Activated T-helper 2 cell treated with anti-CD3 and anti-CD28 coated beads, Interferon-gamma antibody, Interleukin-2, Interleukin-4, amounts not matched to agents 10 μg/mL and 5 μg/mL and 100 μg/mL, durations not matched to agents 14 hours and 24 hours and 36 hours (primary cell): ENCODE data around the gene TMEM74B. TPM values are rescaled to one million over a fixed set of nuclear protein-coding genes. Genes with fewer than 3 reads are reported as not detected.

Source experiments
- DNase-seq: peaks from one replicate; pipeline ENCODE4 v3.0.0; 2021; ENCODE audit warnings: low spot score
- H3K27ac Mint-ChIP-seq: one replicate; pipeline ENCODE4 v1.8.0; 2021; ENCODE audit warnings: mixed read lengths
- H3K27me3 Mint-ChIP-seq: one replicate; pipeline ENCODE4 v1.8.0; 2021; ENCODE audit warnings: low read depth, mixed read lengths
- H3K36me3 Mint-ChIP-seq: one replicate; pipeline ENCODE4 v1.8.0; 2021; ENCODE audit warnings: low read depth, mixed read lengths
- H3K4me1 Mint-ChIP-seq: one replicate; pipeline ENCODE4 v1.8.0; 2021; ENCODE audit warnings: low read depth, mixed read lengths
- H3K4me3 Mint-ChIP-seq: one replicate; pipeline ENCODE4 v1.8.0; 2021; ENCODE audit warnings: low read depth, mild to moderate bottlenecking, moderate library complexity, mixed read lengths
- H3K9me3 Mint-ChIP-seq: one replicate; pipeline ENCODE4 v1.8.0; 2021; ENCODE audit warnings: mixed read lengths
- intact Hi-C: fragments of 100-400 bp; cut with micrococcal nuclease; formaldehyde crosslinking; loops from one replicate; pipeline ENCODE4 v1.15.1; 2023
- total RNA-seq: library from RNA; stranded (reverse); gene quantifications from 2 replicates; pipeline ENCODE4 v1.2.3, GENCODE V29; 2022

Gene TMEM74B
- total RNA-seq, 1 donor from 2014 or later, result 1.6 TPM

DNA sequence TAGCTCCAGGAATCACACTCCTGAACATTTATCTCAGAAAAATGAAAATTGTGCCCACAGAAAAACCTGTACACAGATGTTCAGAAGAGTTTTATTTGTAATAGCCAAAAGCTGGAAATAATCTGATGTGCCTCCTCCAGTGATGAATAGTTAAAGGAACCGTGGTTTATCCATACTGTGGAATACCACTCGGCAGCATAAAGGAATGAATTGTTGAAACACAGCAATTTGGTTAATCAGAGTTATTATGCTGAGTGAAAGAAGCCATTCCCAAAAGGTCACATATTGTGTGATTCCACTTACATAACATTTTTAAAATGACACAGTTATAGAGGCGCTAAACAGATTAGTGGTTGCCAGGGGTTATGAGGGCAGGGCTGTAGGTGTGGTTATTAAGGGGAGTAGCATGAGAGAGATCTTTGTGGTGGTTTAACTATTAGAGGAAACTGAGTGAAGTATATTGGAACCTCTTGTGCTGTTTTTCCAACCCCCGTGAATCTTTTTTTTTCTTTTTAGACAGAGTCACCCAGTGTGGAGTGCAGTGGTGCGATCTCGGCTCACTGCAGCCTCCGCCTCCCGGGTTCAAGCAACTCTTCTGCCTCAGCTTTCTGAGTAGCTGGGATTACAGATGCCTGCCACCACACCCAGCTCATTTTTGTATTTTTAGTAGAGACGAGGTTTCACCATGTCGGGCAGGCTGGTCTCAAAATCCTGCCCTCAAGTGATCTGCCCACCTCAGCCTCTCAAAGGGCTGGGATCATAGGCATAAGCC lies 40.2 kb downstream of the TMEM74B start:
- DNase-seq, result no peak
- Mint-ChIP-seq H3K36me3 (peaks cover 69% of the 10 kb centered on the region), H3K4me3 (no peak overlapping the region), H3K9me3 (no peaks in the 10 kb centered on the region), H3K4me1 (no peaks in the 10 kb centered on the region), H3K27ac (no peak overlapping the region), H3K27me3 (no peaks in the 10 kb centered on the region)
- intact Hi-C loops, result no loop called here

- intact Hi-C loops, result no loop called here
- Mint-ChIP-seq H3K36me3 (peaks cover 84% of the 10 kb centered on the region), H3K9me3 (peaks cover 6% of the 10 kb centered on the region), H3K4me1 (peaks cover 10% of the 10 kb centered on the region), H3K27me3 (no peaks in the 10 kb centered on the region), H3K4me3 (no peak overlapping the region), H3K27ac (no peak overlapping the region)
- no peak for DNase-seq
These were observed 47.5 kb downstream of the TMEM74B start for GRCh38 chr20:1137236-1137635.

DNA sequence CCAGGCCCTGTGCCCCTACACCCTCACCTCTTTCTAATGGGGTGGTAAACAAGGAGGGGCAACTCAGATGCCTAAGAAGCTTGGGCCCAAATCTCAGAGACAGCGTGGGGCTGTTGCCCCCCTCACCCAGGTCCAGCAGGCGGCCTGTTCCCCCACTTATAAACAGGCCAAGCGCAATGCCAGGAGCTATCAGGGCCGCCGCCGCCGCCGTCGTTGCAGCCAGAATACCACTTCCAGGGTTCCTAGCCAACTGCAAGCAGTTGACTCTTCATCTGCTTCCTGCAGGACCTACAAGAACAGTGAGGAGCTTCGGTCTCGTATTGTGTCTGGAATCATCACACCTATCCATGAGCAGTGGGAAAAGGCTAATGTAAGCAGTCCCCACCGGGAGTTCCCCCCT lies 49.9 kb downstream of the TMEM74B start:
- Mint-ChIP-seq H3K27me3 (no peaks in the 10 kb centered on the region), H3K9me3 (peaks cover 6% of the 10 kb centered on the region), H3K27ac (no peak overlapping the region), H3K36me3 (peaks cover 89% of the 10 kb centered on the region), H3K4me1 (peaks cover 11% of the 10 kb centered on the region), H3K4me3 (no peak overlapping the region)
- intact Hi-C loops, result no loop called here
- DNase-seq, result no peak

DNA sequence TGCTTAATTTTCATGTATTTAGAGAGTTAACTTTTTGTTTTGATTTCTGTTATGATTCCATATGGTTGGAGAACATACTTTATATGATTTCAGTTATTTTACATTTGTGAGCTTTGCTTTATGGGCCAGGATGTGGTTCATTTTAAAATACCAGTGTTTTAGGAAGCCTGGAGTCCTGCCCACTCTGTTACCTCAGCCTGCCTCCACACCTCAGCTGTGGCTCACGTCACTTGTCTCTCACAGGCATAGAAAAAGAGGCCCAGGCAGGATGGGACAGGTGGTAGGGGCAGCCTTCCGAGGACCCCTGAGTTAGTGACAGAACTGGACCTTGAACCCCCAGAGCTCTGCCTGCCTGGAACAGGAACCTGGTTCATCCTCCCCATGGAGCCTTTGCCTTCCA lies 50.4 kb downstream of the TMEM74B start:
- Mint-ChIP-seq H3K27ac (no peak overlapping the region), H3K9me3 (peaks cover 6% of the 10 kb centered on the region), H3K27me3 (no peaks in the 10 kb centered on the region), H3K36me3 (peaks cover 92% of the 10 kb centered on the region), H3K4me1 (peaks cover 11% of the 10 kb centered on the region), H3K4me3 (no peak overlapping the region)
- DNase-seq, result no peak
- intact Hi-C loops, result no loop called here

DNA sequence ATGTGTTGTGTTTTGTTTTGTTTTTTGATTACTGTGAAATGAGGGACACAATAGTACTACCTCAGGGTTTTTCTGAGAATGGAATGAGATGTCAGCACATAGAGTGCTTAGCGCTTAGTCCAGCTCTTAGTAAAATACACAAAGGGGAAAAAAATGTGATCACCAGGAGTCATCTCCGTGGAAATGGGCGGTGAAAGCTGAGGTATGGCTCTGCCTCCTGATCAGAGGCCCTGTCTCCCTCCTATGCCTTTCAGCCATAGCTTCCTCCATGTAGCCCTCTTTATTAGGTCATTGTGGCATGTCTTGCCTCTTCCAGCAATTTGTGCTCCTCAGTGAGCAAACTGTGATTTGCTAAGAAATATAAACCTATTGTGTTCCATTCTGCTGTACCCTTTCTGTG lies 53.4 kb downstream of the TMEM74B start:
- Mint-ChIP-seq H3K9me3 (peaks cover 6% of the 10 kb centered on the region), H3K4me1 (peaks cover 11% of the 10 kb centered on the region), H3K4me3 (no peak overlapping the region), H3K27ac (no peak overlapping the region), H3K36me3 (peaks cover 89% of the 10 kb centered on the region), H3K27me3 (no peaks in the 10 kb centered on the region)
- intact Hi-C loops, result no loop called here
- no peak for DNase-seq

GRCh38 chr20:1130847-1131246 lies 53.9 kb downstream of the TMEM74B start:
- no peaks in the 10 kb centered on the region for H3K27me3 Mint-ChIP-seq
- peaks cover 6% of the 10 kb centered on the region for H3K9me3 Mint-ChIP-seq
- DNase-seq, result no peak
- peaks cover 89% of the 10 kb centered on the region for H3K36me3 Mint-ChIP-seq
- intact Hi-C loops, result no loop called here
- H3K27ac Mint-ChIP-seq, result no peak overlapping the region
- no peak overlapping the region for H3K4me3 Mint-ChIP-seq
- peaks cover 11% of the 10 kb centered on the region for H3K4me1 Mint-ChIP-seq

Other genes starting within 250 kb of the TMEM74B start
- gene RSPO4, start 182.7 kb downstream of the TMEM74B start, total RNA-seq, result not detected in 2 replicates
- gene PSMF1, start 66.4 kb downstream of the TMEM74B start, total RNA-seq, result 175 and 182 TPM in 2 replicates
- gene C20orf202, start 18.5 kb upstream of the TMEM74B start, total RNA-seq, result not detected in 2 replicates
- 0.32 TPM in 1 of 2 replicates, not detected in the other for gene RAD21L1, start 41.1 kb upstream of the TMEM74B start, total RNA-seq
- gene SNPH, start 81.3 kb upstream of the TMEM74B start, total RNA-seq, result 2.7 and 3.1 TPM in 2 replicates
- 3.2 and 4.1 TPM in 2 replicates for gene SDCBP2, start 144.2 kb upstream of the TMEM74B start, total RNA-seq
- gene FKBP1A, start 208.1 kb upstream of the TMEM74B start, total RNA-seq, result 320 and 330 TPM in 2 replicates